ENCODE data around the gene RAET1G. TPM values are rescaled to one million over a fixed set of nuclear protein-coding genes. Genes with fewer than 3 reads are reported as not detected.
"Not testable (repeated sequence)": the region's sequence is repeated elsewhere in the genome, so short reads cannot be mapped to it uniquely, and the experiment has no call there.

RAET1G gene
- total RNA-seq, 1 donor from 2014 or later, result 0.18 TPM

DNA sequence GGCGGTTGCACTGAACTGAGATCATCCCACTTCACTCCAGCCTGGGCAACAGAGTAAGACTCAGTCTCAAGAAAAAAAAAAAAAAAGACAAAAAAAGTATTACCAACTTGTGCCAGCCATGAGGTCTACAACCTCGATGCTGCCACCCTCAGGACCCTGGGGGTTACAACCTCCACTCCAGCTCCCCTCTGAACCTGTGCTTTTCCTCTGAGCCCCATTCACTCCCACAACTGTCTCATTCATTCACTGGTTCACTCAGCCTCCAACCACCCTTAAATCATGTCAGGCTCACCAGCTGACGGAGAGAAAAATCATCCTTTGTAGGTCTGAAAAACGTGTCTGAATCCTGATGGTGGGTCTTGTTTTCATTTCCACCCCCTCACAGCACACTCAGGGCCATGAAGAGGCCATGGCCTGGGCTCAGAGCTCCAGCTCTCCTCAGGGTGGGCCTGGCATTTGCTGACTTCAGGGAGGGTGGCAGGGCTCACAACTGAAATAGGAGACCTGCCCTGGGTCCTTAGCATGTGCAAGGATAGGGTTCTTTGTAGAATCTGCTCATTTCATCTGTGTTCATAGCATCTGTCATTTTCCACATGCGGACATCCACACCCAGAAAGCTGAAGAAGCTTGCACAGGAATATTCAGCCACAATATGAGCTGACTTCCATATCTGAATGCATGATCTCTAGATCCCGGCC is 39.0 kb upstream of the RAET1G start:
- Mint-ChIP-seq H3K36me3 (ENCODE audit: low read depth) (peaks cover 2% of the 10 kb centered on the region), H3K4me3 (no peak overlapping the region), H3K27ac (no peak overlapping the region), H3K27me3 (ENCODE audit: insufficient read depth) (peaks cover 70% of the 10 kb centered on the region), H3K9me3 (no peaks in the 10 kb centered on the region), H3K4me1 (ENCODE audit: low read depth) (peaks cover 33% of the 10 kb centered on the region)
- no peak for DNase-seq (ENCODE audit: low spot score)
- intact Hi-C loops (cut with micrococcal nuclease), result loop anchor here (10.0 kb wide), 1 partner anchor 1493 kb away; the partner anchor contains the start of gene RMND1

DNA sequence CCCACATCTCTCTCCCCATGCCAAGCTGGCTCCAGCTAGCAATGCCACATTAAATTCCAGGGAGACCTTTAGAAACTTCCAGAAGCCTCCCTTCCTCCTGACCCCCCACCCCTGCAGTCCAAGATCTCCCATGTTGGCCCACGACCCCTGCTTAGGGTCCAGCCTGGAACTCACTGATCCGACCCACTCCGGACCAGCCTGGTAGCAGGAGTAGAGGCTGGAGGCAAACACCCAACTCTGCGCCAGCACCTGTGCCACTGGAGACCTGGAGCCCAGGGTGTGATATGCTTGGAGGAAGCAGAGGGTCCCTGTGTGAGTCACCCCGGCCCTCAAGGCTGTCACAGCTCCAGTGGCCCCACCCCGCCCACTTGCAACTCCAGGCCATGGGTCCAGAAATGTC is 37.6 kb upstream of the RAET1G start:
- Mint-ChIP-seq H3K4me3 (no peak overlapping the region), H3K9me3 (no peaks in the 10 kb centered on the region), H3K36me3 (ENCODE audit: low read depth) (peaks cover 2% of the 10 kb centered on the region), H3K4me1 (ENCODE audit: low read depth) (peaks cover 26% of the 10 kb centered on the region), H3K27ac (no peak overlapping the region), H3K27me3 (ENCODE audit: insufficient read depth) (peaks cover 69% of the 10 kb centered on the region)
- intact Hi-C loops (cut with micrococcal nuclease), result loop anchor here (10.0 kb wide), 1 partner anchor 1494 kb away; the partner anchor contains the start of gene RMND1
- no peak for DNase-seq (ENCODE audit: low spot score)

DNA sequence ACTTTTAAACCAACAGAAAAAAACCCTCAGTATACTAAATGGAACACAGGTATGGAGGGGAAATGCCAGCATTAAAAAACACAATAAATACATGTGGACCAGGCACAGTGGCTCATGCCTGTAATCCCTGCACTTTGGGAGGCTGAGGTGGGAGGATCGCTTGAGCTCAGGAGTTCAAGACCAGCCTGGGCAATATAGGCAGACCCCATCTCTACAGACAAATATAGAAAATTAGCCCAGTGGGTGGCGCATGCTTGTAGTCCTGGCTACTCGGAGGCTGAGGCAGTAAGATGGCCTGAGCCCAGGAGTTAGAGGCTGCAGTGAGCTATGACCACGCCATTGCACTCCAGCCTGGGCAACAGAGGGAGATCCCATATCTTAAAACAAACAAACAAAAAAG is 36.9 kb upstream of the RAET1G start:
- Mint-ChIP-seq H3K4me1 (ENCODE audit: low read depth) (peaks cover 19% of the 10 kb centered on the region), H3K27me3 (ENCODE audit: insufficient read depth) (peaks cover 68% of the 10 kb centered on the region)
- H3K27ac Mint-ChIP-seq; DNase-seq (ENCODE audit: low spot score); H3K9me3 Mint-ChIP-seq; H3K36me3 Mint-ChIP-seq (ENCODE audit: low read depth); H3K4me3 Mint-ChIP-seq: not testable (repeated sequence)
- intact Hi-C loops (cut with micrococcal nuclease), result loop anchor here (10.0 kb wide), 1 partner anchor 1495 kb away; the partner anchor contains the start of gene RMND1

DNA sequence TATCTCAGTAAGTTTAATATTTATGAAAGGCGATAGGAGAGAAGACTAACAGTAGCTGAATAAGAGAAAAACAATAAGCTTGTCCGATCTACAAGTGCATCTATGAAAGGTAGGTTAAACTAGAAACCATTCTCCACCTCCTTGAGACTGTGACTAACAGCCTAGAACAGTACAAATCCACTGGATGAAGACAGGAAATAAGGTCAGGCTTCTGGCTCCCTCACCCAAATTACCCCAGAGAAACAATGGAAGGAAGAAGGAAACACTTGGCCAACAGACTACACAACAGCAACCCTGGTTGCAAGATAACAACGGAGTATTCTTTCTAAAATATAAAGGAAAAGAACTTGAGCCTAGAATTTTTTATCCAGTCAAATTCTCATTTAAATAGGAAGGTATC is 35.2 kb upstream of the RAET1G start:
- H3K4me3 Mint-ChIP-seq; H3K27ac Mint-ChIP-seq; intact Hi-C loops (cut with micrococcal nuclease); H3K9me3 Mint-ChIP-seq; H3K36me3 Mint-ChIP-seq (ENCODE audit: low read depth); DNase-seq (ENCODE audit: low spot score); H3K4me1 Mint-ChIP-seq (ENCODE audit: low read depth): not testable (repeated sequence)
- peaks cover 66% of the 10 kb centered on the region for H3K27me3 Mint-ChIP-seq (ENCODE audit: insufficient read depth)

DNA sequence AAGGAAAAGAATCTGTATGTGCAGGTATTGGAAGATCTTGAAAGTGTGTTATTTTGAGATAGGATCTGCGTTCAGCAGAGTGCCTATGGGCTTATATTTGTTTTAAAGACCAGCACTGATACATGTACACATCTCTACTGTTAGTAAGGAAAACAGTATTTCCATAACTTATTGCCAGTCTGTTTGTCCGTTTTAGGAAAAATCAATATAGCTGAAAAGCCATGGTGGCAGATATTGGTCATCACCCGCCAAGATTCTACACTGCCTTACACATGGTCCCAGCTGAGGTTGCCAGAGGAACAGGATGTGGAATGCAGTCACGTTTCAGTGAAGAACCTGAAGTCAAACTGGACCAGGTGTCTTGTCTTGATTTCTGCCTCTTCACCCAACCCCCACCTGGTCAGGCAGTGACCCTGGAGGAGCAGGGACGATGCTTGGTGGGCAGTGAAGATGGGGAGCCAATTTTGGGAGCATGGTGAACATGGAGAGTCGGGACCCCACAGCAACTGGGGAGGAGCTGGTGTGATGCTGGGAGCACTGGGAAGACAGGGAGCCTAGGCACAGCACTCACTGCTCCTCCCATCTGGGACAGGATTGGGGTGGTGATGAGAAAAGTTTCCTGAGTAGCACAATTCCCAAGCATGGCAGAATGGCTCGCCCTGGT is 32.9 kb upstream of the RAET1G start:
- H3K9me3 Mint-ChIP-seq; intact Hi-C loops (cut with micrococcal nuclease); H3K27ac Mint-ChIP-seq; H3K4me1 Mint-ChIP-seq (ENCODE audit: low read depth); DNase-seq (ENCODE audit: low spot score); H3K4me3 Mint-ChIP-seq; H3K36me3 Mint-ChIP-seq (ENCODE audit: low read depth): not testable (repeated sequence)
- H3K27me3 Mint-ChIP-seq (ENCODE audit: insufficient read depth), result peaks cover 80% of the 10 kb centered on the region

DNA sequence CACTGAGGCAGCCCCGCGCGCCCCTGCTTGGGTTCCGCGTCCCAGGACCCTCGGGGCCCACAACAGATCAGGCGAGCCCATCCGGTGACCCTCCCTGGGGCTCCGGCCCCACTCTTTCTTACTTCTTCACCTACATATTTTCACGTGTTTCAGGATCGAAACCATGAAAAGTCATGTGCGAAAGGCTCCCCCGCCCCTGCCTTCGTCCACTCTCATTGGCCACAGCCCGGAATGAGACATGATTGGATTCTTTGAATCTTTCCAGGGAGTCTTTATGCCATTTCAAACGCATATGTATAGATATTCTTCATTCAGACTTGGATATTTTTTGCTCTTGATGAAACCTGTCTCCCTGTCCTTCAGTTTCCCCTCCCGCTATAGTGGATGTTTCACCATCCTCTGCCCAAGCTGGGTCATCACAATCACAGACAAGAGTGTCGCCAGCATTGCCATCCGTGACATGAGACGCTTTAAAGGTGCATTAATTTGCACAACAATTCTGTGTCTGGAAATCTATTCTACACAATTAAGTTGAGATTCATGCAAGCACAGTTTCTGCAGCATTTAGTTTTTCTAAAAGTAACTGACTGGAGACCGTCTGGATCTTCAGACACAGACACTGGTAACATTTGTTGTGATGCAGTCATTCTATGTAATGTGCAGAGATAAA is 32.2 kb upstream of the RAET1G start:
- H3K27ac Mint-ChIP-seq; DNase-seq (ENCODE audit: low spot score); H3K4me3 Mint-ChIP-seq; H3K36me3 Mint-ChIP-seq (ENCODE audit: low read depth); intact Hi-C loops (cut with micrococcal nuclease); H3K4me1 Mint-ChIP-seq (ENCODE audit: low read depth); H3K9me3 Mint-ChIP-seq: not testable (repeated sequence)
- H3K27me3 Mint-ChIP-seq (ENCODE audit: insufficient read depth), result peaks cover 82% of the 10 kb centered on the region

DNA sequence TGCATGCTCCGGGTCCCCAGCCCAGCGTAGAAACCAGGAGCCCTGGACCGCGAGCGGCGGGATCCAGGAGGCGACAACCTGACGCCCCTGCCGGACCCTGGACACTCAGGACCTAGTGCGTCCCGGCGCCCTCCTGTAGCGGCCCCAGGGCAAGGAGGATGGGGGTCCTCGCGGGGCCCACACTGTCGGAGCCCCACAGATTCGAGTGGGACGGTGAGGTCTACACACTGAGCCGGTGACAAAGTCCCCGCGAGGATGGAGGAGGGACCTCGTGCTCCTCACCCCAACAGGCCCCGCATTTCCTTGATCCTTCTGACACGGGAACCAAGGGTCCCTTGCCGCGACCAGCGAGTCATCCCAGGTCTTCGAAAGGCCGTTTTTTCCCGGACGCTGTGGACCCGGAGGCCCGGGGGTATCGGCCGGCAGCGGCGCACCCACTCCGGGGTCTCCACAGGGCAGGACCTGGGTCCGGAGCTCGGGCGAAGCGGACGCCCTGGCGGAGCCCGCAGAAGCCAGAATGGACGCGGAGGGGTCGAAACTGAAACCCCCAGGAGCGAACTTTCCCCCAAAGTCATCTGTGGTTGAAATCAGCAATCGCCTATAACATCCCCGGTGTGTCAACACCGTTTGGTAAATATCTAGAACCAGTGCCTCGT is 31.5 kb upstream of the RAET1G start:
- H3K27ac Mint-ChIP-seq; H3K4me3 Mint-ChIP-seq; H3K4me1 Mint-ChIP-seq (ENCODE audit: low read depth); DNase-seq (ENCODE audit: low spot score); H3K9me3 Mint-ChIP-seq; intact Hi-C loops (cut with micrococcal nuclease); H3K36me3 Mint-ChIP-seq (ENCODE audit: low read depth): not testable (repeated sequence)
- peaks cover 82% of the 10 kb centered on the region for H3K27me3 Mint-ChIP-seq (ENCODE audit: insufficient read depth)

DNA sequence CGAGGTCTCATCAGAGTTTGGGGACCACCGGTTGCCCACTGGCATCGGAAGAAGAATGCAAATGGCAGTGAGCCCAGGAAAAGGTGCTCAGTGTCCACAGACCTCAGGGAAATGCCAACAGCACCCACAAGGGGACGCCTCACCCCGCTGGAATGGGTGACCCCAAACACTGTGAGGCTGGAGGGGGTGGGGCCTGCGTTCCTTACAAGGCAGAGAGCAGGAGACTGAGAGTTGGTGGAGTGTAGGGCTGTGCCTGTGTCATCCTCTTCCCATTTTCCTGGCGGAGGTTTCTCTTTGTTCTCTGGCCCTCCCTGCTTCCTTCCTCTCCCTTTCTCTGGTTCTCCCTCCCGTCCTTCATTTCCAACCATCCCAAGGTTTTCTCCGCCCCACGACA is 31.0 kb upstream of the RAET1G start:
- H3K9me3 Mint-ChIP-seq; H3K4me3 Mint-ChIP-seq; DNase-seq (ENCODE audit: low spot score); H3K4me1 Mint-ChIP-seq (ENCODE audit: low read depth); H3K36me3 Mint-ChIP-seq (ENCODE audit: low read depth); intact Hi-C loops (cut with micrococcal nuclease); H3K27ac Mint-ChIP-seq: not testable (repeated sequence)
- peaks cover 81% of the 10 kb centered on the region for H3K27me3 Mint-ChIP-seq (ENCODE audit: insufficient read depth)

DNA sequence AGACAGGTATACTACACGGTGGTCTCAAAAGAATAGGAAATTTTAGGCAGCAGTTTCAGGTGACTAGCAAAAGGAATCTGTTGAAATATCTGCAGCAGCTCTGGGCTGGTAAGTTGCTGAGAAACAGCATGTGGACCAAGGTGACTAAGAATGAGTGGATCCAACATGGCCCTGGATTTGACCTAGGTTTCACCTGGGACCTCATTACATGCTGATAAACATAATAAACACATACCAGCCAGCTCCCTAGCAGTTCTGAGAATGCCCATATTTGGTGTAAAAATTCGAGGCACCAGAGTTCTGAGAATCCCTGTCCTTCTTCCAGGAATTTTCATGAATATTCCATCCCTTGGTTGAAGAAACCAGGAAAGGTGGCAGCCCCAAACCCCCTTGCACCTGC is 30.5 kb upstream of the RAET1G start:
- H3K4me3 Mint-ChIP-seq; H3K36me3 Mint-ChIP-seq (ENCODE audit: low read depth); H3K9me3 Mint-ChIP-seq; H3K4me1 Mint-ChIP-seq (ENCODE audit: low read depth); DNase-seq (ENCODE audit: low spot score); H3K27ac Mint-ChIP-seq; intact Hi-C loops (cut with micrococcal nuclease): not testable (repeated sequence)
- H3K27me3 Mint-ChIP-seq (ENCODE audit: insufficient read depth), result peaks cover 80% of the 10 kb centered on the region

DNA sequence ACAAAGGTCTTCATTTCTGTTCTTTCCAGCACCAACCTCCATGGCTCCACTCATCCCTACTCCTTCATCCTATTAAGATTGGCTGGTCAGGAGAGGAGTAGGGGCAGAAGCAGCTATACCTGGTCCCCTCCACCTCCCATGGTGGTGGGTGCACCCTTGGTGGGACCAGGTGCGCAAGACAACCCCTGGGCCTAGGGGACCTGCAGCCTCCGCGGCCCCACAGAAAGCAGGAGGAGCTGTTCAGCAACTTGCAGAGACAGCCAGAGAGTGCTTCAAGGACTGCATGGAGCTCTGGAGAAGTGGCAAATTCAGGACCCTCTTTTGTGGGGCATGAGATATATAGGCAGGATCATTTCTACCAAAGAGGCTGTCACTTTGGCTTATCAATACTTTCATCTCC is 28.7 kb upstream of the RAET1G start:
- no peaks in the 10 kb centered on the region for H3K4me1 Mint-ChIP-seq (ENCODE audit: low read depth)
- peaks cover 78% of the 10 kb centered on the region for H3K27me3 Mint-ChIP-seq (ENCODE audit: insufficient read depth)
- H3K36me3 Mint-ChIP-seq (ENCODE audit: low read depth), result no peaks in the 10 kb centered on the region
- no peaks in the 10 kb centered on the region for H3K9me3 Mint-ChIP-seq
- intact Hi-C loops (cut with micrococcal nuclease), result no loop called here
- no peak overlapping the region for H3K4me3 Mint-ChIP-seq
- DNase-seq (ENCODE audit: low spot score), result no peak
- H3K27ac Mint-ChIP-seq, result no peak overlapping the region

DNA sequence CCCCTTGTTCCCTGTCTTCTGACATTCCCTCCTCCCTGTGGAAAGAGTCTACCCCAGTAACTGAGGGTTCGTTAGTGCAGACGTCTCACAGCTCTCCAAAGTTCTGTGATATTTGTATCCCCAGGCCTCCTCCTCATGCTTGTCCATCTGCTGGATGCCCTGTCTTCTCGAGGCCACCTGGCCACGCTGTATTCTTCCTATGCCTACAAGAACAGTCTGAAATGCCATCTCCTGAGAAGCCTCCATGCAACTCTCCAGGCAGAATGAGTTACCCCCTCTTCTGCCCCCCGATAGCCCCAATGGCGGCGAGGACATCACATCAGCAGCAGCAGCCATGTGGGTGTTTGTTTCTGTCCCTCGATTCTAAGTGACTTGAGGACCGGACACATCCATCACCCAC is 28.2 kb upstream of the RAET1G start:
- H3K4me3 Mint-ChIP-seq, result no peak overlapping the region

DNA sequence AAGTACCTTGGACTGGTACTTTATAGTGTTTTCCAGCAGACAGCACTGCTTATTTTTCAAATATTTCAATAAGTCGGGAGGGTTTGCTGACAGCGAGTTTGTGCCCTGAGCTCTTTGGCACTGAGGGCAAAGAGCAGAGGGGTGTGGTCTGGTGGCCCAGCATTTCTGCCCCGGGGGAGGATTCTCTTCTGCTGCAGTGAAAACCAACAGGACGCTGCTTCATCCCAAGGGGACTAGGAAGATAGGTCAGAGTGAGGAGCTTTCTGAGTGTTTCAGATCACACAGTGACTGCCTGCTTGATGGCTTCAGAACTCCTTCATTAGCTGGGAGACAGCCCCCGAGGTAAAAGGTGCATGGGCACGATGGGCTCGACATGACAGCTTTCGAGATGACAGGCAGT is 27.5 kb upstream of the RAET1G start:
- H3K9me3 Mint-ChIP-seq, result no peaks in the 10 kb centered on the region
- no peaks in the 10 kb centered on the region for H3K4me1 Mint-ChIP-seq (ENCODE audit: low read depth)
- H3K4me3 Mint-ChIP-seq, result no peak overlapping the region
- no peaks in the 10 kb centered on the region for H3K36me3 Mint-ChIP-seq (ENCODE audit: low read depth)
- no peak overlapping the region for H3K27ac Mint-ChIP-seq
- DNase-seq (ENCODE audit: low spot score), result no peak
- peaks cover 78% of the 10 kb centered on the region for H3K27me3 Mint-ChIP-seq (ENCODE audit: insufficient read depth)
- intact Hi-C loops (cut with micrococcal nuclease), result no loop called here

More for the DNA sequence above, 28.2 kb upstream of the RAET1G start:
- H3K36me3 Mint-ChIP-seq (ENCODE audit: low read depth), result no peaks in the 10 kb centered on the region
- H3K9me3 Mint-ChIP-seq, result no peaks in the 10 kb centered on the region
- H3K4me1 Mint-ChIP-seq (ENCODE audit: low read depth), result no peaks in the 10 kb centered on the region
- intact Hi-C loops (cut with micrococcal nuclease), result no loop called here
- DNase-seq (ENCODE audit: low spot score), result no peak
- H3K27ac Mint-ChIP-seq, result no peak overlapping the region
- H3K27me3 Mint-ChIP-seq (ENCODE audit: insufficient read depth), result peaks cover 80% of the 10 kb centered on the region

DNA sequence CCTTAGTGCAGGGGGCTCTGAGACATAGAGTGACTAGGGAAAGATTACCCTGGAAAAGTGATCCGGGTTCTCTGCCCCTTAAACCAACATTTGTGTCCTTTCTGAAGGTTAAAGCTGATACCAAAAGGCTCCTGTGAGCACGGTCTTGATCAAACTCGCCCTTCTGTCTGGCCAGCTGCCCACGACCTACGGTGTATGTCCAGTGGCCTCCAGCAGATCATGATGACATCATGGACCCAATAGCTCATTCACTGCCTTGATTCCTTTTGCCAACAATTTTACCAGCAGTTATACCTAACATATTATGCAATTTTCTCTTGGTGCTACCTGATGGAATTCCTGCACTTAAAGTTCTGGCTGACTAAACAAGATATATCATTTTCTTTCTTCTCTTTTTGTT is 25.7 kb upstream of the RAET1G start:
- Mint-ChIP-seq H3K27me3 (ENCODE audit: insufficient read depth) (peaks cover 76% of the 10 kb centered on the region), H3K4me3 (no peak overlapping the region), H3K4me1 (ENCODE audit: low read depth) (no peaks in the 10 kb centered on the region), H3K36me3 (ENCODE audit: low read depth) (no peaks in the 10 kb centered on the region), H3K9me3 (no peaks in the 10 kb centered on the region), H3K27ac (no peak overlapping the region)
- intact Hi-C loops (cut with micrococcal nuclease), result no loop called here
- DNase-seq (ENCODE audit: low spot score), result no peak
